Kidney tubule cell (primary cell): ENCODE measurements around the gene TEKT4.
"Not testable (repeated sequence)": the region's sequence is repeated elsewhere in the genome, so short reads cannot be mapped to it uniquely, and the experiment has no call there.

Source experiments
- DNase-seq: peaks from one replicate; pipeline ENCODE4 v3.0.0-alpha.2; 2018; ENCODE audit warnings: low spot score

The TEKT4 gene

DNA sequence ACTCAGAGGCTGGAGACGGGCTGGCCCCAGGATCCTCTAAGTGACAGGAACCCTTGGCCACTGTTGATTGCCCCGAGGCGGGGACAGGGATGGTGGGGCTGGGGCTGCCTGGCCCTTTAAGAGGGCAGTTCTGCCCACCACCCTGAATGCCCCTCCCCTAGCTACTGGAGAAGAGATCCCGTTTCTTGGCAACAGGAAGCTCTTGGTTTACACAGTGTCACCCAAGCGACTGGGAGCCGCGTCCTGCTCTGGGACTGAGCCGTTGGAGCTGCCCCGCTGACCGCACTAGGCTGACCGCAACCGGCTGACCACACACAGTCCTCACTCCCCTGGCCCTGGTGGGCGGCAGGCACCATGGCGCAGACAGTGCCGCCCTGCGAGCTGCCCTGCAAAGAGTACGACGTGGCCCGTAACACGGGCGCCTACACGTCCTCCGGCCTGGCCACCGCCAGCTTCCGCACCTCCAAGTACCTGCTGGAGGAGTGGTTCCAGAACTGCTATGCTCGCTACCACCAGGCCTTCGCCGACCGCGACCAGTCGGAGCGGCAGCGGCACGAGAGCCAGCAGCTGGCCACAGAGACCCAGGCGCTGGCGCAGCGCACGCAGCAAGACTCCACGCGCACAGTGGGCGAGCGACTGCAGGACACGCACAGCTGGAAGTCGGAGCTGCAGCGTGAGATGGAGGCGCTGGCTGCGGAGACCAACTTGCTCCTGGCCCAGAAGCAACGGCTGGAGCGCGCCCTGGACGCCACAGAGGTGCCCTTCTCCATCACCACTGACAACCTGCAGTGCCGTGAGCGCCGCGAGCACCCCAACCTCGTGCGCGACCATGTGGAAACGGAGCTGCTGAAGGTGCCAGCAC, at the start of gene TEKT4:
TEKT4 (plus strand) TSS at position 205 of the 862 bp plus-strand sequence; CDS start at position 355, 150 bp downstream.
- peak; percentile 78 for DNase-seq

DNA sequence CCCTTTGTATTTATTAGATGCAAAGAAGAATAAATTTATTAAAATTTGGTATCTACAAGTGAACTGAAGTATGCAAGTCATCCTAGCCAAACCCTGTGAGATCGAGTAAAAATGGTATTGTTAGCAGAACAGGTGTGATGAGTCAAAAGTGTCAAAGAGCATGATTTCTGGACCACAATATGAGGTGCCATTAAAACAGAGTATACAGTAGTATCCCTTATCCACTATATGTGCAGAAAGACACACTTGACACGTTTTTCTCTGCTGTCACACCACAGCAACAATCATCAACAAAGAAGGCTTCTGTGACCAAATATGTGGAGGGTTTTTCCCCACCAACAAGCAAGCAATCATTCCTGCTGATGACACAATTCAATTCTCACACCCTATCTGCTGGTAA, 32.0 kb upstream of the TEKT4 start:
- not testable (repeated sequence) for DNase-seq

- not testable (repeated sequence) for DNase-seq
Measured at GRCh38 chr2:94856856-94857255, 14.4 kb upstream of the TEKT4 start.

DNA sequence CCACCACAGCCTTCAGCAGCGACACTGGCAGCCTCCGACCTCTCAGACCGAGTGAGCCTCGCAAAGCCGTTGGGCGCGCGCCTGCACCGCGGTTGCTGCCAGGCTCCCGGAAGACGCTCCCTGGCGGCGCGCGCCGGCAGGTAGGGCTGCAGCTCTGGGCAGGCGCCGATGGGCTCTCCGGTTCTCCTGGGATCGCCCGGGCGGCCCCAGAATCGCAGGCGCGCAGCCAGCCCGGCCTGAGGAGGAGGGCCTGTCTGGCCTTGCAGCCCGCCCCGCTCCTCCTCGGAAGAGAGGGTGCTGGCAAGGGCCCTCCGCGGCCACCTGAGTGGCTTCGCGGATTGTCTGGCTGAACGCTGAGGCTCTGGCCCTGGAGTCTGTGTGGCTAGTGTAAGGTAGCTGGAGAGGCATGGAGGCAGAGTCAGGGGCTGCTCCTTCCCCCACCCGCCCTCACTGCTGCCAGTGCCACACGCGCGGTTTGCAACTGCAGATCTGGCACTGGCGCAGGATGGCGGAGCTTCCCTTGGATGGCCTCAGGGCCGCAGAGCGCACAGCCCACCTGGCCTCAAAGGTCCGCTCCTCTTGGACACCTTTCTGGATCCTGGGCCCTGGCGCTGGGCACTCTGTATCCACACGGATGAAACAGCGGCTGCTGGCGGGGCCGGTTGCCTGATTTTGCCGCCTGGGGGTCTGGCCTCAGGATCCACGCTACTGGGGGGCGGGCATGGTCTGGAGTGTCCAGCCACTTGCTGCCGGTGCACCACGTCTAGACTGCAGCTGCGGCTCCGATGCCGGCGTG, 13.7 kb upstream of the TEKT4 start:
- DNase-seq: peak; percentile 63

- DNase-seq: not testable (repeated sequence)
Measured at GRCh38 chr2:94858163-94858888, 12.9 kb upstream of the TEKT4 start.

DNA sequence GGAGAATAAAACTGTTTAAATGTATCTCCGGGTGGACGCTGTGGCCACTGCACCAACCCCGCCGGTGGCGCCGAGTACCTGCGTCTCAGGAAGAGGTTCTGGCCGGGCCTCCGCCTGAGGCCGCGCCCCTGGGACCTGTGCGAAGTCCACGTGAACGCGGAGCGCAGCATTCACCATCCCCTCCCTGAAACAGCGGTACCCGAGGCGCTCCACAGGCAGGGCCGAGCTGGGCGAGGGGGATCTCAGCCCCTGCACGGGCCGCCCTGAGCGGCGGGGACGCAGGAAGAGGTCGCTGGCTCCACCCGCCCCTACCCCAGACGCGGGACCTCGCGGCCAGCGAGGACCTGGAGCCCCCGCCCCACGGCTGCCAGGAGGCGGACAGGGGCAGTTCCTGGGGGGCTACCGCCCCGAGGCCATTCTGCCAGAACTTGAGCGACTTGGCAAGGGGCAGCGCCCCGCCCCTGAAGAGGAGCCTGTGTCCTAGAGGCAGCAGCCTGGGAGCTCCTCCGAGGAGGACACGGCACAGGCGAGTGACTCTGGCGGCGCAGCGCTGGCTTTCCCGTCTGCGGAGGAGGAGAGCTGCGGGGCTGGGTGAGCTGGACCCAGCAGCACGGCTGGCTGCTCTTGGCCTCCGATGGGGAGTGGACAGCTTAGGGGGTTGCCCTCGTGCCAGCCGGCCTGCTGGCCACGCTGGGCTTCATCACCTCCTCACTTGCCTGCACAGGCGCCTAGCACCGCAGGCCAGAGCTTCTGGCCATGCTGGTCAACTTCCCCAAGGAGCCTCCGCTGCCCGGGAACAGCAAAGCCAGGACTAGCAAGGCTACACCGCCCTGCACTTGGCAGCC, 9.7 kb upstream of the TEKT4 start:
- peak; percentile 28 for DNase-seq

DNA sequence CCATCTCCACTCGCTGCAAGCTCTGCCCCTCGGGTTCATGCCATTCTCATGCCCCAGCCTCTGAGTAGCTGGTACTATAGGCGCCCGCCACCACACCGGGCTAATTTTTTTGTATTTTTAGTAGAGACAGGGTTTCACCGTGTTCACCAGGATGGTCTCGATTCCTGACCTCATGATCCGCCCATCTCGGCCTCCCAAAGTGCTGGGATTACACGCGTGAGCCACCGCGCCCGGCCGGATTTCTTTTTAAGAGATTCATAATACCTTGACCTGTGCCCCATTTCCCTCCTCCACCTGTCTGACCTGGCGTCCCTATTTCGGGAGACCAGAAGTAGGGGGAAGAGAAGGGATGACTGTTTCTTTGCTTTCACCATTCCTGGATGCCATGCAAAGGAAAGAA, 8.3 kb upstream of the TEKT4 start:
- not testable (repeated sequence) for DNase-seq

DNA sequence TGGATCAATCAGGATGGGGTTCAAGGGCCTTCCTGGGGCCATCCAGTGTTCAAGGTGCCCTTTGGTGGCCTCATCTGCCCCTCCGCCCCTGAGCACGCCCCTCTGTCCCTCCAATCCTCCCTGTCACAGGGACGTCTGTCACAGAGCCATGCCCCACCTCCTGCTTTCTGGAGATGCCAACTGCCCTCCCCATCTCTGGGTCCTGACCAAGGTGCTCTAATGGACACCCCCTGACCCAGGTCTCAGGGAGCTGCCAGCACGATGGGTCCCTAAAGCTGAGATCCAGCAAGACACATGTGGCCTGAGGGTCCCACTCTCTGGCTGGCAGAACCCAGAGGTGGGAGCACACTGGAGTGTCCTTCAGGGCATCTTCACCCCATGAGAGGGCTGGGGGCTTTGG, 2.1 kb upstream of the TEKT4 start:
- DNase-seq: no peak

- DNase-seq: no peak
Measured at GRCh38 chr2:94869552-94870439, 1.4 kb upstream of the TEKT4 start.

- peak; percentile 29 for DNase-seq
Measured at GRCh38 chr2:94870440-94871225, 597 bp upstream of the TEKT4 start.

DNA sequence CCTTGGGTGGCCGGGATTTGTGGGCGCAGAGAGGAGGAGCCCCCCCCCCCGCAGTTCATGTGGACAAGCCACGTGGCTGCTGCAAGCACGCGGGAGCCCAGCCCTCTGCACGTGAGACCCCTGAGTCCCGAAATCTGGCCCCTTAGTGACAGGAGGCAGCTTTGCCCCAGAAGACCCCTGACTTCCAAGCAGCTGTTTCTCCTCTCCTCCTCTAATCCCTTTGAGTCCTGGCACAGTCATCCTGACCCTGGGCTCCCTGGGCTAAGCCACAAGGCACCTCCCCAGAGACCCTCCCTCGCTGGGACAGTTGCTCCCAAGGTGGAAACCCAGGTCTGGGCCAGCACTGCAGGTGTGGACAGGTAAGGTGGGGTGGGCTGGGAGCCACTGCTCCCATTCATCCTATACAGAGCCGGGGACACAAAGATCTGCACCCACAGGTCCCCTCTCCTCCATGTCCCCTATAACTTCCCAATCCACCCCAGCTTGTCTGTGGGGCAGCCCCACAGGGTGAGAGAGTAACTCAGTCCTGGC, 923 bp downstream of the TEKT4 start:
- no peak for DNase-seq

- no peak for DNase-seq
Measured at GRCh38 chr2:94872676-94873361, 1.6 kb downstream of the TEKT4 start.

- DNase-seq: no peak
Measured at GRCh38 chr2:94873362-94874276, 2.4 kb downstream of the TEKT4 start.

GRCh38 chr2:94874277-94874997, 3.2 kb downstream of the TEKT4 start:
- DNase-seq: peak; percentile 56

GRCh38 chr2:94875064-94875819, 4.0 kb downstream of the TEKT4 start:
- no peak for DNase-seq
